HG03025 (cell line): Measurements from ENCODE around the gene NCKAP5L.
A peak's percentile ranks its signal among the peaks of the same experiment; 100 is the strongest.
"Not testable (repeated sequence)": the region's sequence is repeated elsewhere in the genome, so short reads cannot be mapped to it uniquely, and the experiment has no call there.

Experiments
- ATAC-seq: cut with Tn5 transposase; IDR thresholded peaks from one replicate; pipeline ENCODE4 v1.9.1; 2021; ENCODE audit warnings: mild to moderate bottlenecking, moderate library complexity; ENCODE audit not compliant: unreplicated experiment, low FRiP score

Gene NCKAP5L

GRCh38 chr12:49828133-49829091, at the start of gene NCKAP5L:
TSS of gene NCKAP5L (minus strand) at chr12:49828413. CDS start at chr12:49804044, 24,369 bp downstream.
- peak; percentile 70 for ATAC-seq

GRCh38 chr12:49877066-49877465, 48.9 kb upstream of the NCKAP5L start:
- ATAC-seq: no peak

GRCh38 chr12:49876070-49876469, 47.9 kb upstream of the NCKAP5L start:
- no peak for ATAC-seq

- no peak for ATAC-seq
Observed at GRCh38 chr12:49875115-49875720, 47.0 kb upstream of the NCKAP5L start.

- ATAC-seq: no peak
Observed at GRCh38 chr12:49874142-49874897, 46.1 kb upstream of the NCKAP5L start.

DNA sequence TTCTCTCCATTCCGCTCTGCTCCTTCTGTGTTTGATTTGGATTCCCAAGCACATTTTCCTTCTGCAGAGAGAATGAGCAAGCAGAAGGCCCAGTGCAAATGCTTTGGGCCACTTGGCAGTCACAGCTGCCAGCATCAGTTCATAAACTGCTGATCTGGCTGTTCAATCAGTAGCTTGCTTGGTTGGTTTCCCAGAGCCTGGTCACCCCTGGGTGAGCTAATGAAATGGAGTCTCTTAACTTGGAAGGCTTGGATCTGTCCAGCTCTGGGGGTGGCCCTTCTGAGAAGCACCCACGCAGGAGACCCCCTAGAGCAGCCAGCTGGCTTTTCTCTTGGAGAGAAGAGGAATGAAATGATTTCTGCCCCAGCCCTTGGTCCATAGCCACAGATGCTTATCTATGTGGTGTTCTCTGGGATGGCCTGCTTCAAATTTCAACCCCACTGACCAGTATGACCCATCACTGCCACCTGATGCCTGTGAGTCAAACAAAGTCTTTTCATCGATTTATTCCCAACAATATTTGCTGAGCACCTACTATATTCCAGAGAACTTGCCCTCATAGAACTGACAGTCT, 45.2 kb upstream of the NCKAP5L start:
- ATAC-seq: no peak

GRCh38 chr12:49872781-49873181, 44.6 kb upstream of the NCKAP5L start:
- ATAC-seq: no peak

DNA sequence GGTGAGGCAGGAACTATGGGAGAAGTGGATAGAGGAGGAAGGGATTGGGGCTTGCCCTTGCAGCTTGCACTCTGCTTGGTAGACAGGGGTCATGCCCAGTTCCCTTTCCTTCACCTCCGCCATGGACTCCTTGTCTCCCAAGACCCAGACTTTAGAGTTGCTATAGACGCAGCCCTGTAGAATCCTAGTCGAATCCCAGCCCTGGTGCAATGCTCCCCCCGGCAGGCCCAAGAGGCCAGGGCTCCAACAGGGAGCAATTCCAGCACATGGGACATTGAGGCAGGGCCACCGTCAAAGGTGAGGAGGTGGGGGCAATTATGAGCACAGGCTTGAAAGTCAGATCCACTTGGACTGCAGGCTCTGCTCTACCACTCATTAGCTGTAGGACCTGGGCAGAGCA, 44.2 kb upstream of the NCKAP5L start:
- no peak for ATAC-seq

DNA sequence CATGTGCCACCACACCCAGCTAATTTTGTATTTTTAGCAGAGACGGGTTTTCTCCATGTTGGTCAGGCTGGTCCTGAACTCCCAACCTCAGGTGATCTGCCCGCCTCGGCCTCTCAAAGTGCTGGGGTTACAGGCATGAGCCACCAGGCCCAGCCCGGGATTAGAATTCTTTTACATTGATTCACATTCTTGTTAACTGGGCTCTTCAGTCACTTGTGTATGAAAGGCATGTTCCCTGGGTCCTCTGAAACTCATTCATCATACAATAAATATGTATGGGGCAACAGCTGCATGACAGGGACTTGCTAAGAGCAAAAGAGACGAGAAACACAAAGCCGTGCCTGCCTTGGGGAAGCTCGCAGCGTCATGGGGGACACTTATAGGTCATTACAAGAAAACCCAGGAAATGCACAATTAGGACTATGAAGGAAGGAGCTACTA, 43.6 kb upstream of the NCKAP5L start:
- ATAC-seq: not testable (repeated sequence)

- no peak for ATAC-seq
Observed at GRCh38 chr12:49871263-49871561, 43.0 kb upstream of the NCKAP5L start.

- no peak for ATAC-seq
Observed at GRCh38 chr12:49870501-49871262, 42.5 kb upstream of the NCKAP5L start.

- no peak for ATAC-seq
Observed at GRCh38 chr12:49869816-49870500, 41.7 kb upstream of the NCKAP5L start.

DNA sequence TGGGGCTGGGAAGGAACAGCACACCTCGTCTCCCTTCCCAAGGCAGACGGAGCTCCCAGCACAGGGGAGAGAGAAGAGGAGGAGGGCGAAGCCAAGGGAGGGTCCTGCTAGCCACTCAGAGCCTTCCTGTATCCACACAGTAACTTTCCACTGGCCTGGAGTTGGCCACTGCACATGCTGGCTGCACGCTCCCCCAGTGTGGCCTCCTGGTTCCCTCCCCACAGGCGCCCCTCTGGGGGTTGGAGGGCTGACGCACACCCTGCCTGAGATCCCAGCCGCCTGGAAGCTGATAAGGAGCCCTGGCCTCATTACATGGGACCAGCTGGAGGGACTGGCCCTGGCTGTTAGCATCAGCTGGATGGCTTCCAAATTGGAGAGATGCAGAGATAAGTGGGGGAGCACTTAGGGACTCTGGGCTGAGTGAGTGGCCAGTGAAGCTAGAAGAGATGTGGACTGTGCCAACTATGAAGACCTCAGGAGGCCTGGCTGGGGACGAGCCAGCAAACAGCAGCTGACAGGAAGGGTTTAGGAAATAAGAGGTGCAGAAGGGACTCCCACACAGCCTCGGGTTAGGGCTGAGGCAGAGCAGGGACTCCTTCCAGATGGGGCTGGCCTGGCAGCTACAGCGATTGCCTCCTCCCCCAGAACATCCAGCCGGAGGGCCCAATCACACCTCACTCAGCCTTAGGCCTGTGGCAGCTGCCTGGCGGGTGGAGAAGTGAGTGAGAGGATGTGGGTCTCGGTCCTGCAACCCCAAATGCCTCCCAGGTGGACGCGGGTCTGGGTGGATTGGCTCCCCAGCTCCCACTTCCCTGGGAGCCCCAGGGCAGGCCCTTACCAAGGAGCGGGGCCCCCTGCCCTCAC, 41.0 kb upstream of the NCKAP5L start:
- ATAC-seq: no peak

- no peak for ATAC-seq
Observed at GRCh38 chr12:49868449-49868848, 40.2 kb upstream of the NCKAP5L start.

GRCh38 chr12:49867570-49868341, 39.5 kb upstream of the NCKAP5L start:
- ATAC-seq: no peak

DNA sequence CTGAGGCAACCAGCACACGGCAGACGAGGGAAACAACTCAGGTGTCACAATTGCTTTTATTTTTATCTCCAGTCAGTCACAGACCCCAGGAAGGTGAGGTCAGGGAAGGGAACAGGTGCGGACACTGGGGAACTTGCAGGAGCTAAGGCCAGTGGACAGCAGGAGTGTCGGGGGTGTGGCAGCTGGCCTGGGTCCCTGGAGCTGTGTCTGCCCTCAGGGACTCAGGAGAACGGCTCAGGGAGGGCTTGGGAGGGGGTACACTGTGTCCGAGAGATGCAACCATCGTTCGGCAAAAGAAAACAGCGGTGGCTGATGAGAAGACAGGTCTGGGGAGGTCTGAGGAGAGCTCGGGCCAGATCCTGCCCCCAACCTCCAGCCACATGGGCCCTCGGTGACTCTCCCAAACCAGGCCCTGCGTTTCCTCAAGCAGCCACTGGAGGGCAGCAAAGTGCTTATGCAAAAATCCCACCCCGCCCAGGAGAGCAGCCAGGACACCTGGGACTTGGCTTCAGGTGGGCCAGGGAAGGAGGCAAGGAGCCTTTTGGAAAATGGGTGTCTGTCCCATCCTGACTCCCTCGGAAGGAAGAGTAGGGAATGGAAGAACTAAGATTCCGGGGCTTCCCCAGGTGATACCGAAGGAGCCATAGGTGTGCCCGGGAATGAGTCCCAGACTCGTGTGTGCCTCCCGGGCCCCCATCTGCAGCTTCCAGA, 38.8 kb upstream of the NCKAP5L start:
- ATAC-seq: no peak

GRCh38 chr12:49865782-49866135, 37.5 kb upstream of the NCKAP5L start:
- no peak for ATAC-seq
